Peyer's patch (tissue), 4 donors: ENCODE results near the gene TUBD1.
"Not testable (repeated sequence)": the region's sequence is repeated elsewhere in the genome, so short reads cannot be mapped to it uniquely, and the experiment has no call there.

Source experiments
- POLR2A ChIP-seq, 2 donors: fragments of 450-650 bp; IDR thresholded peaks; one replicate each; pipeline ENCODE4 v1.5.1; 2017; ENCODE audit warnings: antibody characterized with exemption in 2 of 2, mild to moderate bottlenecking in 2 of 2, moderate library complexity in 2 of 2
- TF ChIP-seq, protein P1 (sequence below), 6 experiments: fragments of 450-650 bp in 4 of 6; fragments of 200-600 bp in 2 of 6; sonication (generic) in 1 of 6; IDR thresholded peaks; one replicate each; pipeline ENCODE4 v1.5.1; 2017 to 2019; ENCODE audit warnings: antibody characterized with exemption in 6 of 6, mild to moderate bottlenecking in 3 of 6, moderate library complexity in 1 of 6

- TF ChIP-seq, protein P1, sequence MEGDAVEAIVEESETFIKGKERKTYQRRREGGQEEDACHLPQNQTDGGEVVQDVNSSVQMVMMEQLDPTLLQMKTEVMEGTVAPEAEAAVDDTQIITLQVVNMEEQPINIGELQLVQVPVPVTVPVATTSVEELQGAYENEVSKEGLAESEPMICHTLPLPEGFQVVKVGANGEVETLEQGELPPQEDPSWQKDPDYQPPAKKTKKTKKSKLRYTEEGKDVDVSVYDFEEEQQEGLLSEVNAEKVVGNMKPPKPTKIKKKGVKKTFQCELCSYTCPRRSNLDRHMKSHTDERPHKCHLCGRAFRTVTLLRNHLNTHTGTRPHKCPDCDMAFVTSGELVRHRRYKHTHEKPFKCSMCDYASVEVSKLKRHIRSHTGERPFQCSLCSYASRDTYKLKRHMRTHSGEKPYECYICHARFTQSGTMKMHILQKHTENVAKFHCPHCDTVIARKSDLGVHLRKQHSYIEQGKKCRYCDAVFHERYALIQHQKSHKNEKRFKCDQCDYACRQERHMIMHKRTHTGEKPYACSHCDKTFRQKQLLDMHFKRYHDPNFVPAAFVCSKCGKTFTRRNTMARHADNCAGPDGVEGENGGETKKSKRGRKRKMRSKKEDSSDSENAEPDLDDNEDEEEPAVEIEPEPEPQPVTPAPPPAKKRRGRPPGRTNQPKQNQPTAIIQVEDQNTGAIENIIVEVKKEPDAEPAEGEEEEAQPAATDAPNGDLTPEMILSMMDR (IDR thresholded peaks at IDR 0.05): not testable (repeated sequence)
- not testable (repeated sequence) for TF ChIP-seq POLR2A (IDR thresholded peaks at IDR 0.05)
These were observed 48.0 kb upstream of the TUBD1 start for GRCh38 chr17:59940697-59941096.
